Fibroblast of villous mesenchyme (primary cell): ENCODE results near the gene FGF8. TPM values are rescaled to one million over a fixed set of nuclear protein-coding genes. Genes with fewer than 3 reads are reported as not detected.
A peak's percentile ranks its signal among the peaks of the same experiment; 100 is the strongest.

Experiments used
- DNase-seq: peaks from one replicate; pipeline ENCODE4 v3.0.0-alpha.2; 2010; ENCODE audit warnings: low read depth
- H3K4me3 ChIP-seq: 2 replicates; pipeline ENCODE4 v1.5.1; 2011; ENCODE audit warnings: low read depth, mild to moderate bottlenecking, low read length
- CTCF ChIP-seq: IDR thresholded peaks from 2 replicates; pipeline ENCODE4 v1.5.1; 2012; ENCODE audit warnings: low read depth, mild to moderate bottlenecking, low read length; ENCODE audit not compliant: insufficient read depth
- total RNA-seq: library from RNA; depleted of rRNA; stranded (reverse); fragments of >200 nt; gene quantifications from 2 replicates; pipeline ENCODE4 v1.2.3, GENCODE V29; 2012

FGF8 gene, protein sequence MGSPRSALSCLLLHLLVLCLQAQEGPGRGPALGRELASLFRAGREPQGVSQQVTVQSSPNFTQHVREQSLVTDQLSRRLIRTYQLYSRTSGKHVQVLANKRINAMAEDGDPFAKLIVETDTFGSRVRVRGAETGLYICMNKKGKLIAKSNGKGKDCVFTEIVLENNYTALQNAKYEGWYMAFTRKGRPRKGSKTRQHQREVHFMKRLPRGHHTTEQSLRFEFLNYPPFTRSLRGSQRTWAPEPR
- not detected in 2 replicates for total RNA-seq

DNA sequence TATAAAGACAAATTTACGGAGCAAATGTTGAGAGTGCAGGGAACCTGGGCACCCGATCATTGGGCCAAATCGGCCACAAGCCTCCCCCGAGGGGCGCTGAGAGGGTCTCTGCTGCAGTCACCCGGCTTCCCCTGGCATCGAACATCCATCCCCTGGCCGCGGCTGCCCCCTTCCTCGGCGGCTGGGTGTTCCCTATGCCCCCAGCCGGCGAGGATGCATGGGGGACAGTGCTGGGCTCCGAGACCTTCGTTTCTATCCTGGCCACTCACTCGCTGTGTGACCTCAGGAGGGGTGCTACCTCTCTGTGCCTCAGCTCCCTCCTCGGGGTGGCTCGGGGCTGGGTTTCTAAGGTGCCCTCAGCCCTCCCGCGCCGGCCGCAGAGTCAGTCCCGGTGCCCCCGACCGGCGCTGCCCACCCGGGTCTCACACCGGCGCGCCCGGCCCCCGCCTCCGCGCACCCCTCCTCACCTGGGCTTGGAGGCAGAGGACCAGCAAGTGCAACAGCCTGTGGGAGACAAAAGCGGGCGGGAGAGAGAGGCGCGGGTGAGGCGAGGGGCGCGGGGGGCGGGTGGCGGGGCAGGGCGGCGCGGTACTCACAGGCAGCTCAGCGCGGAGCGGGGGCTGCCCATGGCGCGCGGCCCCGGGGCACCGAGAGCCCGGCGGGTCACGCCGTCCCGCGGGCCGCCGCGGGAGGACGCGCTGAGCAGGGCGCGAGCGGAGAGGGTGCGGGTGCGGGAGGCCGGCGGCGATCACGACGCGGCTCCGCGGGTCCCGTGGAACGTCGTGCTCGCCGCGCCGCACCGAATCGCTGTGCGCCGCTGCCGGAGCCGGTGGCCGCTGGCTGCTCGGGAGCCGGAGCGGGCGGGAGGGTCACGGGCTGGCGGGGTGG, at the start of gene FGF8:
FGF8 (minus strand) TSS at position 842 of the 888 bp plus-strand sequence; CDS start at position 628, 214 bp downstream.
- H3K4me3 ChIP-seq, result no peak within 1 kb of the TSS
- DNase-seq, result no peak
- TF ChIP-seq CTCF, result no peak

- no peak overlapping the region for H3K4me3 ChIP-seq
- TF ChIP-seq CTCF, result no peak
- no peak for DNase-seq
Measured at GRCh38 chr10:101824736-101825135, 48.8 kb upstream of the FGF8 start.

- no peak for TF ChIP-seq CTCF
- H3K4me3 ChIP-seq, result peak overlapping the region; percentile 99
- no peak for DNase-seq
Measured at GRCh38 chr10:101818872-101819633, 43.1 kb upstream of the FGF8 start.

DNA sequence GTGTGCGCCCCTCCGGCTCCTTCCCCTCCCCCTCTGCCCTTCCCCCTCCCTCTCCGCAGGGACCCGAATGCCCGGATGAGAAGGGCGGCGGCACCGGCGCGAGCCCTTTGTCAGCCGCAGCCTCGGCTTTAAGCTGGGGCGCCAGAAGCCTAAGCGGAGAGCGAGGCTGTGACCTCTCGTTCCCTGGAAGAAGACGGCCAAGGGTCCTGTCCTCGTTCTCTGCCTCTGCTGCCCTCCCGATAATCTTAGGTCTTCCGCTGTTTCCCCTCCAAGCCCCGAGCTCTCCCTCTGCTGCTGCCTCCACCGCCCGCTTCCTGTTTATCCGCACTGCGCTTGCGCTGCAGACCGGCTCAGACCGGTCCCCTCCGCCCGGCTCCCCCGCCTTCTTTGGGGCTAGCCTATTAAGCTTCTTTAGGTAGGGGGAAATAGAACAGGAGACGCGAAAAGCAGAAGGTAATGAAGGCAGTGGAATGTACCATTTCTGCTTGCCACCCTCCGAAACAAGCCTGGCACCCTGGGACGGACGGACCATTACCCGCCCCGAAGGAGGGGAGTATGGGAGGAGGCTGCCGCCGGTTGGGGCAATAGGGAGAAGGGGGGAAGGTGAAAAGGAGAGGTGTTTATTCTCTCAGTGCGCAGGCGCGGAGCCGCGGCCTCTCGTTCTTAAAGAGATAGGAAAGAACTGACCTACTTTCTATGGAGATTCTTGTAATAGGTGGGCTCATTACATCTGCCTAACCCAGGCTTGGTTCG, 42.4 kb upstream of the FGF8 start, which contains the start of gene OGA:
OGA (minus strand) TSS at position 326 of the 753 bp plus-strand sequence. CDS start 422 bp downstream, outside the sequence.
- TF ChIP-seq CTCF, result no peak
- peak within 1 kb of the TSS; percentile 99 for H3K4me3 ChIP-seq
- DNase-seq, result peak; percentile 100

- no peak for TF ChIP-seq CTCF
- peak; percentile 96 for DNase-seq
- H3K4me3 ChIP-seq, result peak overlapping the region; percentile 99
Measured at GRCh38 chr10:101817337-101818118, 41.6 kb upstream of the FGF8 start.
